ENCODE results near the gene TNFRSF4. TPM values are rescaled to one million over a fixed set of nuclear protein-coding genes. Genes with fewer than 3 reads are reported as not detected.
"Not testable (repeated sequence)": the region's sequence is repeated elsewhere in the genome, so short reads cannot be mapped to it uniquely, and the experiment has no call there.

The TNFRSF4 gene
- total RNA-seq, 4 donors from 2014 or later = 0.69 to 1.4 TPM; not detected in 2

DNA sequence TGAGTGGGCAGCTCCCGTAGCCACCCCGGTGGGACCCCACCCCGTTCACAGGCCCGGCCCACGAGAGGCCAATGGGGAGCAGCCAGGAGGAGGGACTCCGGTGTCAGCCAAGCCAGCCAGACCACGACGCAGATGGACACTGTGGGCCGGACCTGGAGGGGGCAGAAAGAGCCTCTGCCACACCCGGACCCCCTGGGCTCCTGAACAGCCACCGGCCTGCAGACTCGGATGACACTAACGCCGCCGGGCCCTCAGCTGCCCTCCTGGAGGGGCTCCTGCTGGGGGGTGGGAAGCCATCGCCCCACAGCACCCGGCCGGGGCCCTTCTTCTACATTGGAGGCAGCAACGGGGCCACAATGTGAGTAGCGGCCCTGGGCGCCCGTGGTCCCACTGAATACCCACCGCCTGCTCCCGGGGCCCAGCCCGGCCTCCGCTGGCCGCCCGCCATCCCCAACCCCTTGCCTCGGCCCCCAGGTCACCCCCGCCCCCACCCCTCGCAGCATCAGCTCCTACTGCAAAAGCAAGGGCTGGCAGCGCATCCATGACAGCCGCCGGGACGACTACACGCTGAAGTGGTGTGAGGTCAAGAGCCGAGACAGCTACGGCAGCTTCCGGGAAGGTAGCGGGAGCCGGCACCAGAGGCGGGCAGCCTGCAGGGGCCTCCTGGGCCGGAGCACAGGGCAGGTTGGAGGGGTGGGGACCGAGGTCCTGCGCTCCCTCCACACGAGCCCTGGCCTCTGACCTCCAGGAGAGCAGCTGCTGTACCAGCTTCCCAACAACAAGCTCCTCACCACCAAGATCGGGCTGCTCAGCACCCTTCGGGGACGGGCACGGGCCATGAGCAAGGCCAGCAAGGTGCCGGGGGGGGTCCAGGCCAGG lies 33.7 kb downstream of the TNFRSF4 start:
- DNase-seq (ENCODE audit: low spot score in 2 of 2) = no peak
- WGBS, 2 donors = 74 to 84% methylated on average over 25 to 30 of the region's 51 CpGs
- intact Hi-C loops (cut with DNase I; ENCODE audit: low total_unique reads) = no loop called here
- TF ChIP-seq, protein P1, sequence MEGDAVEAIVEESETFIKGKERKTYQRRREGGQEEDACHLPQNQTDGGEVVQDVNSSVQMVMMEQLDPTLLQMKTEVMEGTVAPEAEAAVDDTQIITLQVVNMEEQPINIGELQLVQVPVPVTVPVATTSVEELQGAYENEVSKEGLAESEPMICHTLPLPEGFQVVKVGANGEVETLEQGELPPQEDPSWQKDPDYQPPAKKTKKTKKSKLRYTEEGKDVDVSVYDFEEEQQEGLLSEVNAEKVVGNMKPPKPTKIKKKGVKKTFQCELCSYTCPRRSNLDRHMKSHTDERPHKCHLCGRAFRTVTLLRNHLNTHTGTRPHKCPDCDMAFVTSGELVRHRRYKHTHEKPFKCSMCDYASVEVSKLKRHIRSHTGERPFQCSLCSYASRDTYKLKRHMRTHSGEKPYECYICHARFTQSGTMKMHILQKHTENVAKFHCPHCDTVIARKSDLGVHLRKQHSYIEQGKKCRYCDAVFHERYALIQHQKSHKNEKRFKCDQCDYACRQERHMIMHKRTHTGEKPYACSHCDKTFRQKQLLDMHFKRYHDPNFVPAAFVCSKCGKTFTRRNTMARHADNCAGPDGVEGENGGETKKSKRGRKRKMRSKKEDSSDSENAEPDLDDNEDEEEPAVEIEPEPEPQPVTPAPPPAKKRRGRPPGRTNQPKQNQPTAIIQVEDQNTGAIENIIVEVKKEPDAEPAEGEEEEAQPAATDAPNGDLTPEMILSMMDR (IDR thresholded peaks at IDR 0.05) = no peak
- TF ChIP-seq POLR2A (IDR thresholded peaks at IDR 0.05) = no peak
- H3K4me3 ChIP-seq (ENCODE audit: low read depth, poor library complexity, severe bottlenecking) = no peak overlapping the region

DNA sequence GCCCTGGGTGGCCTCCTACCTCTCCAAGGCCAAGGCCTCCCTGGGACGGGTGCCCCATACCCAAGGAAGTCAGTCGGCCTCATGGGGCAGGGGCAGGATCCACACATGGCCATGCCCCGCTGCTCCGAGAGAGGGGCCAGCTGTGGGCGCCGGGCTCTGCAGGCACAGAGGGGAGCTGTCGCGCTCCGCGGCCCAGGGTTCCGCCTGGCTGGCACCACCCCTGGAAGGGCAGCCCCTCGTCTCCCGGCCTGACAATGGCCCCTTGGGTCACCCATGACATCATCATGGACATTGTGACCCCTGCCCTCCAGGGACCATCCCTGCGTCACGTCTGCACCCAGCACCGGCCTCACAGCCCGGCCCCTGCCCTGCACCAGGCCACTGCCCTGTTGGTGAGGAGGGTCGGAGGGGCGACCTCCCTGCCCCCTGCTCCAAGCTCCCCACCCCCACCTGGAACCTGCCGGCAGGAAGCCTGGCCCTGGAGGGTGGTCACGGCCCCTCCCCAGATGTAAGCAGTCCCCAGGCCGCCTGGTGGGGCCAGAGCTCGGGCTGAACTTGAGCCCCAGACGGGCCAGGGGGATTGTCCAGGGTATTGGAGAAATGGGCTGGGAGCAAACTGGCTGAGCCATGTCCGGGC lies 34.5 kb downstream of the TNFRSF4 start:
- no peak for DNase-seq (ENCODE audit: low spot score in 2 of 2)
- 87 to 89% methylated on average over 15 to 18 of the region's 25 CpGs for WGBS, 2 donors
- no peak overlapping the region for H3K4me3 ChIP-seq (ENCODE audit: low read depth, poor library complexity, severe bottlenecking)
- intact Hi-C loops (cut with DNase I; ENCODE audit: low total_unique reads) = no loop called here
- TF ChIP-seq, protein P1 (IDR thresholded peaks at IDR 0.05) = no peak
- no peak for TF ChIP-seq POLR2A (IDR thresholded peaks at IDR 0.05)

DNA sequence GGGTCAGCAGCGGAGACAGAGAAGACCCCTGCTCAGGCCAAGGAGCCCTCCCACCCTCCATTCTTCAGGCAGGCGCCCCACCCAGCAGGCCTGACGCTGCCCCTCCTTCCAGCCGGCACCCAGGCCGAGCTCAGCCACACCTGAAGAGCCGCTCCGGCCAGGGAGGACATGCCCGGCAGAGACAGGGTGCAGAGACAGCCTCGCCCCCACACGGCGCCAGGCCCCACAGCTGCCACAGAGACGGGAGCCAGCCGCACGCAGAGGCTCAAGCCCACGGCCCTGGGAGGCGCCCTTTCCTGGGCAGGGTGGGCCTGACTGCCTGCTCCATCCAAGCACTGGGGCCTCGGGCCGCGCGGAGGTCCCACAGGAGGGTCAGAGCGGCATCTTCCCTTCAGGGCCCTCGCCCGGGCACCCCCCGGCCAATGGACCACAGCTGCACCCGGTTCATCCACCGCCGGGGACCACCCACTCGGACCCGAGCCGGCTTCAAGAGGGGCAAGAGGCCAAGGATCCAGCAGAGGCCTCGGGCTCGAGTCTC lies 35.1 kb downstream of the TNFRSF4 start:
- 90 to 92% methylated on average over 4 to 32 of the region's 32 CpGs for WGBS, 2 donors
- intact Hi-C loops (cut with DNase I; ENCODE audit: low total_unique reads) = no loop called here
- no peak for DNase-seq (ENCODE audit: low spot score in 2 of 2)
- TF ChIP-seq, protein P1 (IDR thresholded peaks at IDR 0.05) = no peak
- no peak for TF ChIP-seq POLR2A (IDR thresholded peaks at IDR 0.05)
- H3K4me3 ChIP-seq (ENCODE audit: low read depth, poor library complexity, severe bottlenecking) = no peak overlapping the region

DNA sequence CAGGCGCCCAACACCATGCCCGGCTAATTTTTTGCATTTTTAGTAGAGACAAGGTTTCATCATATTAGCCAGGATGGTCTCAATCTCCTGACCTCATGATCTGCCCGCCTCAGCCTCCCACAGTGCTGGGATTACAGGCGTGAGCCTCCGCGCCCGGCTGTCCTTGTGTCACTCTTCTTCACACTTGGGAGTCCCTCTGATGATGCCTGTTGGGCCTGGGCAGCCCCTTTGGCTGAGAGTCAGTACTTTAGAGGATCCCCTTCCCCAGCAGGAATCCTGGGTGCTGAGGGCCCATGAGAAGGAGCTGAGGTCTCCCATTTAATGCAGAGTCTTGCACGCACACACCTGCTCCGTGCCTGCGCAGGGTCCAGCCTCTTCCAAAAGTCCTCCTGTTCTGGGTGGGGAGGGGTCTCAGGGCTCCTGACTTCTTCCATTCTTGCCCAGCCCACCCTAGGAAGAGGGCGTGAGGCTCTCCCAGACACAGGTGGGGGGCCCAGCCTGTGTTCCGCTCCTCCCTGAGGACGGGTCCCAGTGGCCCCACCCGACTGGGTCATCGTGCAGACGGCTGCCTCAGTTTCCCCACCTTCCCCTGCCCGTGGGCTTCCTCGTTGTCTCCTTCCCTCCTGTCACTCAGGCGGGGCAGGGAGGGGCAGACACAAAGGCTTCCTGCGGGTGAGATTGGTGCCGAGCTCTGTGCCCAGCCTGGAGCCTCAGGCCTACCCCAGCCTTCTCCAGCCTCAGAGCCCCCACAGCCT lies 36.3 kb downstream of the TNFRSF4 start:
- no peak overlapping the region for H3K4me3 ChIP-seq (ENCODE audit: low read depth, poor library complexity, severe bottlenecking)
- WGBS, 2 donors = 82 to 86% methylated on average over 20 to 21 of the region's 21 CpGs
- DNase-seq (ENCODE audit: low spot score in 2 of 2) = no peak
- no peak for TF ChIP-seq POLR2A (IDR thresholded peaks at IDR 0.05)
- TF ChIP-seq, protein P1 (IDR thresholded peaks at IDR 0.05) = no peak
- intact Hi-C loops (cut with DNase I; ENCODE audit: low total_unique reads) = no loop called here

DNA sequence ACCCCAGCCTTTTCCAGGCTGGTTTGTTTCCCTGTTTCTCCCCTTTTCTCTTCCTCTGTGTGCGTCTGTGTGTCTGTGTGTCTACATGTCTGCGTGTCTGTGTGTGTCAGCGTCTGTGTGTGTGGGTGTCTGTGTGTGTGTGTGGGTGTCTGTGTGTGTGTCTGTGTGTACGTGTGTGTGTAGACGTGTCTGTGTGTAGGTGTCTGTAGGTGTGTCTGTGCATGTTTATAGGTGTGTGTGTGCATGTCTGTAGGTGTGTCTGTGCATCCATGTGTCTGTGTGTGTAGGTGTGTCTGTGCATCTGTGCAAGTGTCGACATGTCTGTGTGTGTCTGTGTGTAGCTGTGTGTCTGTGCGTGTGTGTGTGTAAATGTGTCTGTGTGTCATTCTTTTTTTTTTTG lies 37.0 kb downstream of the TNFRSF4 start:
- WGBS, 2 donors = 62 to 75% methylated on average over 7 of the region's 7 CpGs
- intact Hi-C loops (cut with DNase I; ENCODE audit: low total_unique reads) = no loop called here
- no peak for DNase-seq (ENCODE audit: low spot score in 2 of 2)
- TF ChIP-seq, protein P1 (IDR thresholded peaks at IDR 0.05) = no peak
- no peak for TF ChIP-seq POLR2A (IDR thresholded peaks at IDR 0.05)
- no peak overlapping the region for H3K4me3 ChIP-seq (ENCODE audit: low read depth, poor library complexity, severe bottlenecking)

DNA sequence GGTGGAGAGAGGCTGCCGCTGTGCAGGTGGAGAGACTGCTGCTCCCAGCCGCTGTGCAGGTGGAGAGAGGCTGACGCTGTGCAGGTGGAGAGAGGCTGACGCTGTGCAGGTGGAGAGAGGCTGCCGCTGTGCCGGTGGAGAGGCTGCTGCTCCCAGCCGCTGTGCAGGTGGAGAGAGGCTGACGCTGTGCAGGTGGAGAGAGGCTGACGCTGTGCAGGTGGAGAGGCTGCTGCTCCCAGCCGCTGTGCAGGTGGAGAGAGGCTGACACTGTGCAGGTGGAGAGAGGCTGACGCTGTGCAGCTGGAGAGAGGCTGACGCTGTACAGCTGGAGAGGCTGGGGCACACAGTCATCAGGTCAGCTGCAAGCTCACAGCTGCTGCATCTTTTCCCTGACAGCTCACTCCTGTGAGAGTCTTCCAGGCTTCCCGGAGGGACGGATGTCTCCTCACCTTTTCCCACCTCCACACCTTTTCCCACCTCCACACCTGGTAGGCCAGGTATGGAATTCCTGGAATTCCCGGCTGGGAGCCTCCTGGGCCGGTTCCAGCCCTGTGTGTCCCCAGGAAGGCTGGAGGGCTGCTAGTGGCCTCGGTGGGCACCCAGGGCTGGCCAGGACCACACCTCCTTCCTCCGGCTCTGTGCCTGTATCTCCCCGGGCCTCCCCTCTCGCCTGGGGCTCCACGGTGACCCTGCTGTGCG lies 37.7 kb downstream of the TNFRSF4 start:
- DNase-seq (ENCODE audit: low spot score in 2 of 2); intact Hi-C loops (cut with DNase I; ENCODE audit: low total_unique reads); H3K4me3 ChIP-seq (ENCODE audit: low read depth, poor library complexity, severe bottlenecking): not testable (repeated sequence)
- WGBS, 2 donors = 58% methylated on average over 21 to 22 of the region's 22 CpGs

Measured in lower leg skin (tissue), 4 donors.